Measurements from ENCODE around the gene ACTR5. TPM values are rescaled to one million over a fixed set of nuclear protein-coding genes. Genes with fewer than 3 reads are reported as not detected.

The ACTR5 gene
- total and polyA plus RNA-seq, 2 donors from 2014 or later: 5.8 to 8.4 TPM

DNA sequence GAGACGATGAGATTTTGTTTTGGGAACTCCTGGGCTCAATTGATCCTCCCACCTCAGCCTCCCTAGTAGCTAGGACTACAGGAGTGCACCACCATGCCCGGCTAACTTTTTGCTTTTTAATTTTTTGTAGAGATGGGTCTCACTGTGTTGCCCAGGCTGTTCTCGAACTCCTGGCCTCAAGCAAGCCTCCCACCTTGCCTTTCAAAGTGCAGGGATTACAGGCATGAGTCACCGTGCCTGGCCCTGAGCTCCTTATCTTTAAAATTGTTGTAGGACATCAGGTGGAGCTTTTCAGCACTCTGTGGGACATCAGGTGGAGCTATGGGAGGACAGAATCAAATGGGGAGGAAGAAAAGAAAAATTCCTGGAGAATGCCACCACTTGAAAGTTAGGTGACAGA, 12.7 kb downstream of the ACTR5 start:
- no peak for TF ChIP-seq CTCF (IDR thresholded peaks at IDR 0.05; ENCODE audit: borderline replicate concordance, extremely low read depth, insufficient read depth)
- no peak for DNase-seq
- no peaks in the 10 kb centered on the region for H3K27me3 ChIP-seq (ENCODE audit: control insufficient read depth, insufficient read depth, low read length)
- no peak overlapping the region for H3K4me3 ChIP-seq (ENCODE audit: low read length in 3 of 3)
- H3K9me3 ChIP-seq (ENCODE audit: control insufficient read depth in 2 of 3, insufficient read depth in 1 of 3, low read length in 3 of 3): no peaks in the 10 kb centered on the region
- H3K27ac ChIP-seq (ENCODE audit: low read depth in 2 of 2, low read length in 2 of 2): no peak overlapping the region
- H3K4me1 ChIP-seq (ENCODE audit: control insufficient read depth in 2 of 3, insufficient read depth in 2 of 3, low read depth in 1 of 3, low read length in 3 of 3): no peaks in the 10 kb centered on the region
- no peak overlapping the region for H3K9ac ChIP-seq (ENCODE audit: low read length in 3 of 3)
- intact Hi-C loops (cut with DNase I): no loop called here
- no peak for FAIRE-seq
- H3K36me3 ChIP-seq (ENCODE audit: control insufficient read depth in 2 of 3, insufficient read depth in 3 of 3, low read length in 3 of 3): peaks cover 16 to 42% (median 28%) of the 10 kb centered on the region in 3 donors

DNA sequence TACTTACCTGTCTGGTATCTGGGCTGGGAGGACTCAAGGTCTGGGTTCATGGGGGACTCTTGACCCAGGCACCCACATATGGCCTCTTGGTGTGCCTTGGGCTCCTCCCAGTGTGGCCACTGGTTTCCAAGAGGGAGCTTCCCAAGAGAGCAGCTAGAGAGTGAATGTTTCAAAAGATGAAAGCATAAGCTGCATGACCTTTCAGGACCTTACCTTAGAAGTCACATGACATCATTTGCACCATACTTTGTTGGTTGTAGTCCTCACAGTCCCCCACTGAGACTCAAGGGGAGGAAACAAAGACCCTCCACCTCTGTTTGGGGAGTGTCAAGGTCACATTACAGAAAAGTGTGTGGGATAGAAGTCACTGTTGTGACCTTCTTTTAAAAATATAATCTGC, 13.9 kb downstream of the ACTR5 start:
- TF ChIP-seq CTCF (IDR thresholded peaks at IDR 0.05; ENCODE audit: borderline replicate concordance, extremely low read depth, insufficient read depth): no peak
- FAIRE-seq (no peak), DNase-seq (no peak)
- no peak overlapping the region for H3K9ac ChIP-seq (ENCODE audit: low read length in 3 of 3)
- intact Hi-C loops (cut with DNase I): no loop called here
- no peaks in the 10 kb centered on the region for H3K4me1 ChIP-seq (ENCODE audit: control insufficient read depth in 2 of 3, insufficient read depth in 2 of 3, low read depth in 1 of 3, low read length in 3 of 3)
- H3K27me3 ChIP-seq (ENCODE audit: control insufficient read depth, insufficient read depth, low read length): no peaks in the 10 kb centered on the region
- H3K36me3 ChIP-seq (ENCODE audit: control insufficient read depth in 2 of 3, insufficient read depth in 3 of 3, low read length in 3 of 3): peaks cover 15 to 37% (median 27%) of the 10 kb centered on the region in 3 donors
- no peak overlapping the region for H3K27ac ChIP-seq (ENCODE audit: low read depth in 2 of 2, low read length in 2 of 2)
- H3K9me3 ChIP-seq (ENCODE audit: control insufficient read depth in 2 of 3, insufficient read depth in 1 of 3, low read length in 3 of 3): no peaks in the 10 kb centered on the region
- H3K4me3 ChIP-seq (ENCODE audit: low read length in 3 of 3): no peak overlapping the region

- peaks cover 11 to 44% (median 31%) of the 10 kb centered on the region in 3 donors for H3K36me3 ChIP-seq (ENCODE audit: control insufficient read depth in 2 of 3, insufficient read depth in 3 of 3, low read length in 3 of 3)
Measured at GRCh38 chr20:38763616-38764015, 15.4 kb downstream of the ACTR5 start.

More at GRCh38 chr20:38763616-38764015, 15.4 kb downstream of the ACTR5 start:
- H3K9me3 ChIP-seq (ENCODE audit: control insufficient read depth in 2 of 3, insufficient read depth in 1 of 3, low read length in 3 of 3): no peaks in the 10 kb centered on the region
- DNase-seq (no peak), FAIRE-seq (no peak)
- H3K4me1 ChIP-seq (ENCODE audit: control insufficient read depth in 2 of 3, insufficient read depth in 2 of 3, low read depth in 1 of 3, low read length in 3 of 3): no peaks in the 10 kb centered on the region
- no peak overlapping the region for H3K9ac ChIP-seq (ENCODE audit: low read length in 3 of 3)
- H3K27me3 ChIP-seq (ENCODE audit: control insufficient read depth, insufficient read depth, low read length): no peaks in the 10 kb centered on the region
- no peak for TF ChIP-seq CTCF (IDR thresholded peaks at IDR 0.05; ENCODE audit: borderline replicate concordance, extremely low read depth, insufficient read depth)
- intact Hi-C loops (cut with DNase I): no loop called here
- no peak overlapping the region for H3K27ac ChIP-seq (ENCODE audit: low read depth in 2 of 2, low read length in 2 of 2)
- no peak overlapping the region for H3K4me3 ChIP-seq (ENCODE audit: low read length in 3 of 3)

Data from kidney (tissue), 14 donors.